GM12878 (cell line): ENCODE measurements around the gene NFIX. TPM values are rescaled to one million over a fixed set of nuclear protein-coding genes. Genes with fewer than 3 reads are reported as not detected.
A peak's percentile ranks its signal among the peaks of the same experiment; 100 is the strongest.

ENCODE experiments used
- ATAC-seq: fragments of 200-7000 bp; cut with Tn5 transposase; 3 replicates; pipeline ENCODE4 v1.9.1; 2020; ENCODE audit warnings: mild to moderate bottlenecking, moderate library complexity
- BruUV-seq: library from RNA; stranded (reverse); fragments of 400-500 nt; replicated peaks from 2 replicates; lab custom pipeline; 2021; lab: Mats Ljungman, UMichigan
- CTCF ChIA-PET: fragments of 300-600 bp; sonication (Branson Sonifier 250); formaldehyde crosslinking; extraction: SDS; loops from one replicate; lab custom pipeline; 2021; ENCODE audit warnings: inconsistent platforms; lab: Yijun Ruan, JAX
- POLR2A ChIA-PET: fragments of 350-600 bp; formaldehyde crosslinking; extraction: SDS; loops from one replicate; lab custom pipeline; 2021; ENCODE audit warnings: inconsistent platforms; lab: Charles Lee
- RAD21 ChIA-PET: fragments of 300-600 bp; sonication (Branson Sonifier 250); formaldehyde crosslinking; loops from one replicate; lab custom pipeline; 2023; ENCODE audit warnings: antibody characterized with exemption; ENCODE audit not compliant: unreplicated experiment; lab: Charles Lee
- SMC1A ChIA-PET: fragments of 300-600 bp; sonication (Branson Sonifier 250); formaldehyde crosslinking; loops from one replicate; lab custom pipeline; 2023; ENCODE audit not compliant: unreplicated experiment, uncharacterized antibody; lab: Charles Lee
- DNase-seq: peaks from one replicate; pipeline ENCODE4 v3.0.0-alpha.2; 2011; ENCODE audit warnings: low read depth, low spot score
- FAIRE-seq: peaks from 3 replicates; lab custom pipeline; 2011; peaks lifted over from hg19 to GRCh38; lab: Jason Lieb, UNC
- H2AFZ ChIP-seq: 2 replicates; pipeline ENCODE4 v1.6.0; 2011; ENCODE audit warnings: low read depth, low read length, control low read depth; ENCODE audit not compliant: control insufficient read depth
- H3K27ac ChIP-seq: 2 replicates; pipeline ENCODE4 v1.5.1; 2011; ENCODE audit warnings: control low read depth; ENCODE audit not compliant: control insufficient read depth, insufficient read depth
- H3K27me3 ChIP-seq, 2 experiments: replicated peaks in 1 of 2; 2 replicates each; pipeline versions ENCODE4 v1.6.0 to v1.6.1; 2011; ENCODE audit warnings: low read length in 1 of 2; ENCODE audit not compliant: control insufficient read depth in 2 of 2, insufficient read depth in 2 of 2
- H3K36me3 ChIP-seq, 2 experiments: 2 replicates each; pipeline ENCODE4 v1.5.1; 2011; ENCODE audit warnings: low read length in 1 of 2; ENCODE audit not compliant: control insufficient read depth in 2 of 2, insufficient read depth in 2 of 2
- H3K4me1 ChIP-seq: 2 replicates; pipeline ENCODE4 v1.6.1; 2011; ENCODE audit warnings: mild to moderate bottlenecking, low read length, moderate library complexity, mixed read lengths; ENCODE audit not compliant: control insufficient read depth, insufficient read depth
- H3K4me2 ChIP-seq: 2 replicates; pipeline ENCODE4 v1.6.0; 2011; ENCODE audit warnings: control low read depth; ENCODE audit not compliant: control insufficient read depth, insufficient read depth
- H3K4me3 ChIP-seq: fragments of 200-600 bp; sonication (generic); 2 replicates; pipeline ENCODE4 v1.5.1; 2016
- H3K79me2 ChIP-seq: 2 replicates; pipeline ENCODE4 v1.6.0; 2011; ENCODE audit warnings: low read length; ENCODE audit not compliant: control insufficient read depth, insufficient read depth
- H3K9ac ChIP-seq: 2 replicates; pipeline ENCODE4 v1.8.0; 2011; ENCODE audit warnings: low read length, control low read depth, mixed read lengths; ENCODE audit not compliant: control insufficient read depth, insufficient read depth
- H3K9me3 ChIP-seq: replicated peaks from 3 replicates; pipeline ENCODE4 v1.5.1; 2011; ENCODE audit warnings: mild to moderate bottlenecking, low read length; ENCODE audit not compliant: control insufficient read depth, insufficient read depth
- H4K20me1 ChIP-seq: 2 replicates; pipeline ENCODE4 v1.6.0; 2011; ENCODE audit not compliant: control insufficient read depth, insufficient read depth
- ASH2L ChIP-seq: fragments of 300-600, 200-600 bp; sonication (generic); IDR thresholded peaks from 2 replicates; pipeline ENCODE4 v1.6.1; 2017; ENCODE audit warnings: low read depth, mild to moderate bottlenecking, borderline replicate concordance
- CBFB ChIP-seq: IDR thresholded peaks from 2 replicates; pipeline ENCODE4 v1.6.1; 2016; ENCODE audit warnings: antibody characterized with exemption, low read depth
- CREB1 ChIP-seq: IDR thresholded peaks from 2 replicates; pipeline ENCODE4 v1.6.1; 2012; ENCODE audit warnings: low read depth, mild to moderate bottlenecking, inconsistent platforms
- EGR1 ChIP-seq, 2 experiments: IDR thresholded peaks; 1 replicate in 1 of 2; 2 replicates in 1 of 2; pipeline ENCODE4 v1.6.1; 2011 to 2012; ENCODE audit warnings: low read depth in 2 of 2, low read length in 2 of 2, borderline replicate concordance in 1 of 2, mild to moderate bottlenecking in 1 of 2, moderate library complexity in 1 of 2
- ETV6 ChIP-seq, 2 experiments: fragments of 450-650 bp in 1 of 2; IDR thresholded peaks in 1 of 2; conservative IDR thresholded peaks in 1 of 2; 2 replicates each; pipeline ENCODE4 v1.6.1; 2014; ENCODE audit warnings: antibody characterized with exemption in 1 of 2, borderline replicate concordance in 1 of 2, low read depth in 1 of 2, mild to moderate bottlenecking in 1 of 2, moderate library complexity in 1 of 2
- GATAD2B ChIP-seq: fragments of 450-650 bp; conservative IDR thresholded peaks from 2 replicates; pipeline ENCODE4 v1.6.1; 2017; ENCODE audit warnings: low read depth, mild to moderate bottlenecking, moderate library complexity
- JUND ChIP-seq: IDR thresholded peaks from 2 replicates; pipeline ENCODE4 v1.6.1; 2012; ENCODE audit warnings: low read depth, mild to moderate bottlenecking, low read length, improper control_type of control experiment, moderate library complexity
- KLF5 ChIP-seq: fragments of 450-650 bp; IDR thresholded peaks from 2 replicates; pipeline ENCODE4 v1.6.1; 2014; ENCODE audit warnings: mild to moderate bottlenecking; ENCODE audit not compliant: partially characterized antibody
- NFYA ChIP-seq: IDR thresholded peaks from 2 replicates; pipeline ENCODE4 v1.6.1; 2011; ENCODE audit warnings: low read depth, mild to moderate bottlenecking, low read length, improper control_type of control experiment, borderline replicate concordance
- NFYB ChIP-seq: IDR thresholded peaks from 2 replicates; pipeline ENCODE4 v1.6.1; 2011; ENCODE audit warnings: low read depth, mild to moderate bottlenecking, low read length, improper control_type of control experiment, moderate library complexity; ENCODE audit not compliant: insufficient read depth
- PML ChIP-seq: IDR thresholded peaks from 2 replicates; pipeline ENCODE4 v1.6.1; 2012; ENCODE audit warnings: low read length, inconsistent platforms
- TAF1 ChIP-seq: IDR thresholded peaks from 2 replicates; pipeline ENCODE4 v1.6.1; 2011; ENCODE audit warnings: mild to moderate bottlenecking, low read depth, low read length, borderline replicate concordance
- TCF12 ChIP-seq: IDR thresholded peaks from 2 replicates; pipeline ENCODE4 v1.6.1; 2011; ENCODE audit warnings: low read depth, mild to moderate bottlenecking, low read length
- ZBED1 ChIP-seq: IDR thresholded peaks from 2 replicates; pipeline ENCODE4 v1.6.1; 2016; ENCODE audit warnings: borderline replicate concordance
- WGBS: methylation state at CpG from one replicate; pipeline ENCODE4 v1.1.6; 2016; ENCODE audit warnings: low lambda C conversion rate; ENCODE audit not compliant: insufficient replicate concordance, insufficient coverage; ENCODE audit errors: missing lambda C conversion rate; 5-methylcytosine and 5-hydroxymethylcytosine counted together
- in situ Hi-C: fragments of 300-500 bp; cut with MboI; formaldehyde crosslinking; loops from 9 replicates; pipeline ENCODE4 v1.14.3; 2018; ENCODE audit warnings: mixed read lengths
- intact Hi-C: fragments of 100-400 bp; cut with micrococcal nuclease; formaldehyde crosslinking; loops from one replicate; pipeline ENCODE4 v1.14.2; 2022; ENCODE audit not compliant: unreplicated experiment
- polyA plus RNA-seq, 11 experiments: library from polyadenylated mRNA; depleted of rRNA in 4 of 11; unstranded in 6 of 11; stranded (reverse) in 5 of 11; fragments of >200 nt; fragmentation: Nextera tagmentation in 4 of 11; fragmentation: Illumina TruSeq in 1 of 11; extraction: Ambion mirVana in 4 of 11; extraction: Trizol in 1 of 11; gene quantifications; 1 replicate in 1 of 11; 2 replicates in 10 of 11; pipeline versions ENCODE4 v1.2.1 to v1.2.3, GENCODE V29; 2011 to 2016; ENCODE audit warnings: inconsistent platforms in 2 of 11, missing spikeins in 2 of 11, low read depth in 1 of 11
- total RNA-seq, 4 experiments: library from RNA; depleted of rRNA in 3 of 4; stranded (reverse); fragments of >200 nt in 3 of 4; fragmentation: Illumina TruSeq in 1 of 4; extraction: Trizol in 1 of 4; gene quantifications; 2 replicates each; pipeline versions ENCODE4 v1.2.1 to v1.2.3, GENCODE V29; 2013 to 2021
- TF ChIP-seq, protein P1 (sequence below): fragments of 450-650 bp; IDR thresholded peaks from 2 replicates; pipeline ENCODE4 v1.6.1; 2016; ENCODE audit warnings: mild to moderate bottlenecking
- TF ChIP-seq, protein P2 (sequence below): fragments of 450-650 bp; IDR thresholded peaks from 2 replicates; pipeline ENCODE4 v1.6.1; 2017; ENCODE audit warnings: mild to moderate bottlenecking, moderate library complexity

Gene NFIX
- total and polyA plus RNA-seq, 10 of the 15 experiments (the other 5 are each of a cell fraction or from before 2014, with no cell fraction given), result 0.02 to 2.2 (median 0.28) TPM

DNA sequence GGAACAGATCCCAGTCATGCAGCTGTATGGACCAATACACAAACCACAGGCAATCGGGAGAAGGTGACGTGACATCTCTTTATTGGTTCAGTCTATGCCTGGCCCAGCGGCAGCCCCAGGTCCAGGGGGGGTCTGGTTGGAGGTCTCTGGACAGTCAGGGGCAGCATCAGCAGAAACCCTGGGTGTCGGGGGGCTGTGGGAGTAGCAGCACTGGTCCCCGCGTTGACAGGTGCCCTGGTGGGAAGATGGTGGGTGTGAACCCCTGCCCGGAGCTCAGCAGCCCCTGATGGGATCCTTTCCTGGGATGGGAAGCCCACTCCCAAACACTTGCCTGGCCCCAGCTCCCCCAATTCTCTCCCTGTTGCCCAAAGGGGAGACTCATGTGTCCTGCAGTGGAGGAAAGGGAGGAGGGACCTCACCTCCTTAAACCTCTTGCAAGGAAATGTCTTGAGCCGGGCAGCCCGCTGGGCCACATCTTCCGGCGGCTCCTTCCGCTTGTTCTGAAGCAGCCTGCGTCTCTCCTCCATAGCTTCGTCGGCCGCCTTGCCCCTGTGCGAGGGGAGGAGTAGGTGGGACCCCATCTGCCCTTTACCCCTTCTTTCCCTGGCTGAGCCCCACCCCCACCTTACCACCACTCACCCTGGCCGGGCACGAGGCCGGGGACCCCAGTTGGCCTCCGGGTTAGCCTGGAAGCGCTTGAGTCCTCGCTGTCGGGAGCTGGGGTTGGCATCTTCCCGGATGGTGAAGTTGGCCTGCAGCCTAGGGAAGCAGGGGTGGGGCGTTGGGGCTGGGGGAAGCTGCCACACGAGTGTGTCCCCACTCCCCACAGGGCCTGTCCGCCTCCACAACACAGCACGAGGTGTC is 109.8 kb downstream of the NFIX start:
- FAIRE-seq, result peak; percentile 52
- WGBS, result 4% methylated on average over 27 of the region's 29 CpGs
- intact Hi-C loops, result loop anchor here (5.0 kb wide), 2 partner anchors 47 to 157 kb away; partner anchors contain the start of genes IER2 and STX10
- H4K20me1 ChIP-seq, result no peaks in the 10 kb centered on the region
- ATAC-seq, result no peak
- in situ Hi-C loops, result no loop called here
- H3K9ac ChIP-seq, result peak overlapping the region; percentile 68
- H3K27ac ChIP-seq, result peak overlapping the region; percentile 90
- peaks cover 34% of the 10 kb centered on the region for H3K4me1 ChIP-seq
- no peaks in the 10 kb centered on the region; the same call in 2 of the 3 replicates for H3K9me3 ChIP-seq
- peak overlapping the region; percentile 40 for H2AFZ ChIP-seq
- no peak for DNase-seq
- H3K36me3 ChIP-seq, result peaks cover 2 to 9% of the 10 kb centered on the region in 2 experiments; a peak in 2 of 4 replicates
- TSS peak; percentile 46 for BruUV-seq
- ChIA-PET RAD21 (interaction anchor here (0.8 to 3.3 kb wide), 5 partner anchors 10 to 128 kb away, joined by 3 to 18 read pairs (median 3); partner anchors contain the start of gene NACC1), POLR2A (interaction anchor here (2.3 kb wide), 1 partner anchor 12 kb away, joined by 7 read pairs; the partner anchor contains the start of genes NACC1 and TRMT1), SMC1A (interaction anchor here (0.9 to 2.0 kb wide), 4 partner anchors 13 to 39 kb away, joined by 3 to 6 read pairs (median 4); partner anchors contain the start of gene NACC1), CTCF (interaction anchor here (0.8 to 3.8 kb wide), 13 partner anchors 8 to 241 kb away, joined by 3 to 13 read pairs (median 4); partner anchors contain the start of gene NACC1)
- H3K4me2 ChIP-seq, result peak overlapping the region; percentile 81
- H3K27me3 ChIP-seq, result no peaks in the 10 kb centered on the region
- H3K79me2 ChIP-seq, result peaks cover 5% of the 10 kb centered on the region; the same call in 1 of the 2 replicates
- peak overlapping the region; percentile 61 for H3K4me3 ChIP-seq
- TF ChIP-seq ZBED1, result no peak
- TF ChIP-seq NFYB, result no peak
- TF ChIP-seq PML, result no peak
- TF ChIP-seq GATAD2B, result 0 out of 2 replicates have a peak, but pooled peaks have one; percentile 14
- no peak; the same call in 1 of the 2 replicates for TF ChIP-seq CREB1
- peak in 1 of 2 experiments; percentile 2; a peak in 1 of 4 replicates for TF ChIP-seq ETV6 (conservative IDR thresholded peaks at IDR 0.05 in 1 of 2, IDR thresholded peaks at IDR 0.05 in 1 of 2; ENCODE audit: borderline replicate concordance in 1 of 2, low read depth in 1 of 2)
- TF ChIP-seq EGR1 (IDR thresholded peaks at IDR 0.05; ENCODE audit: borderline replicate concordance in 1 of 2, low read depth in 2 of 2, low read length in 2 of 2), result no peak
- no peak for TF ChIP-seq TCF12
- no peak for TF ChIP-seq JUND
- TF ChIP-seq NFYA, result no peak
- 0 out of 2 replicates have a peak, but pooled peaks have one; percentile 25 for TF ChIP-seq TAF1
- TF ChIP-seq, protein P1, sequence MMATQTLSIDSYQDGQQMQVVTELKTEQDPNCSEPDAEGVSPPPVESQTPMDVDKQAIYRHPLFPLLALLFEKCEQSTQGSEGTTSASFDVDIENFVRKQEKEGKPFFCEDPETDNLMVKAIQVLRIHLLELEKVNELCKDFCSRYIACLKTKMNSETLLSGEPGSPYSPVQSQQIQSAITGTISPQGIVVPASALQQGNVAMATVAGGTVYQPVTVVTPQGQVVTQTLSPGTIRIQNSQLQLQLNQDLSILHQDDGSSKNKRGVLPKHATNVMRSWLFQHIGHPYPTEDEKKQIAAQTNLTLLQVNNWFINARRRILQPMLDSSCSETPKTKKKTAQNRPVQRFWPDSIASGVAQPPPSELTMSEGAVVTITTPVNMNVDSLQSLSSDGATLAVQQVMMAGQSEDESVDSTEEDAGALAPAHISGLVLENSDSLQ, result no peak
- no peak for TF ChIP-seq ASH2L
- TF ChIP-seq CBFB, result 0 out of 2 replicates have a peak, but pooled peaks have one; percentile 0
- no peak for TF ChIP-seq KLF5
- TF ChIP-seq, protein P2, sequence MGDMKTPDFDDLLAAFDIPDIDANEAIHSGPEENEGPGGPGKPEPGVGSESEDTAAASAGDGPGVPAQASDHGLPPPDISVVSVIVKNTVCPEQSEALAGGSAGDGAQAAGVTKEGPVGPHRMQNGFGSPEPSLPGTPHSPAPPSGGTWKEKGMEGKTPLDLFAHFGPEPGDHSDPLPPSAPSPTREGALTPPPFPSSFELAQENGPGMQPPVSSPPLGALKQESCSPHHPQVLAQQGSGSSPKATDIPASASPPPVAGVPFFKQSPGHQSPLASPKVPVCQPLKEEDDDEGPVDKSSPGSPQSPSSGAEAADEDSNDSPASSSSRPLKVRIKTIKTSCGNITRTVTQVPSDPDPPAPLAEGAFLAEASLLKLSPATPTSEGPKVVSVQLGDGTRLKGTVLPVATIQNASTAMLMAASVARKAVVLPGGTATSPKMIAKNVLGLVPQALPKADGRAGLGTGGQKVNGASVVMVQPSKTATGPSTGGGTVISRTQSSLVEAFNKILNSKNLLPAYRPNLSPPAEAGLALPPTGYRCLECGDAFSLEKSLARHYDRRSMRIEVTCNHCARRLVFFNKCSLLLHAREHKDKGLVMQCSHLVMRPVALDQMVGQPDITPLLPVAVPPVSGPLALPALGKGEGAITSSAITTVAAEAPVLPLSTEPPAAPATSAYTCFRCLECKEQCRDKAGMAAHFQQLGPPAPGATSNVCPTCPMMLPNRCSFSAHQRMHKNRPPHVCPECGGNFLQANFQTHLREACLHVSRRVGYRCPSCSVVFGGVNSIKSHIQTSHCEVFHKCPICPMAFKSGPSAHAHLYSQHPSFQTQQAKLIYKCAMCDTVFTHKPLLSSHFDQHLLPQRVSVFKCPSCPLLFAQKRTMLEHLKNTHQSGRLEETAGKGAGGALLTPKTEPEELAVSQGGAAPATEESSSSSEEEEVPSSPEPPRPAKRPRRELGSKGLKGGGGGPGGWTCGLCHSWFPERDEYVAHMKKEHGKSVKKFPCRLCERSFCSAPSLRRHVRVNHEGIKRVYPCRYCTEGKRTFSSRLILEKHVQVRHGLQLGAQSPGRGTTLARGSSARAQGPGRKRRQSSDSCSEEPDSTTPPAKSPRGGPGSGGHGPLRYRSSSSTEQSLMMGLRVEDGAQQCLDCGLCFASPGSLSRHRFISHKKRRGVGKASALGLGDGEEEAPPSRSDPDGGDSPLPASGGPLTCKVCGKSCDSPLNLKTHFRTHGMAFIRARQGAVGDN, result no peak
